H1 (cell line): ENCODE measurements around the gene LGALS12. TPM values are rescaled to one million over a fixed set of nuclear protein-coding genes. Genes with fewer than 3 reads are reported as not detected.

Experiments used
- CTCF ChIA-PET: fragments of 300-600 bp; sonication (Branson Sonifier 250); formaldehyde crosslinking; loops from one replicate; lab custom pipeline; 2021; ENCODE audit not compliant: partially characterized antibody; lab: Charles Lee
- POLR2A ChIA-PET: fragments of 300-600 bp; sonication (Branson Sonifier 250); formaldehyde crosslinking; loops from one replicate; lab custom pipeline; 2021; ENCODE audit warnings: inconsistent platforms; ENCODE audit not compliant: partially characterized antibody; lab: Charles Lee
- DNase-seq, 2 experiments: peaks; one replicate each; pipeline versions ENCODE4 v3.0.0 to v3.0.0-alpha.2; 2010 to 2022; ENCODE audit warnings: low spot score in 2 of 2, low read depth in 1 of 2, mixed read lengths in 1 of 2
- FAIRE-seq: peaks from 2 replicates; lab custom pipeline; 2011; peaks lifted over from hg19 to GRCh38; lab: Jason Lieb, UNC
- H2AFZ ChIP-seq: 2 replicates; pipeline ENCODE4 v1.8.1; 2012; ENCODE audit warnings: low read length, inconsistent platforms
- H2AK5ac ChIP-seq: 2 replicates; pipeline ENCODE4 v1.6.1; 2013; ENCODE audit warnings: low read depth, low read length
- H2BK120ac ChIP-seq: replicated peaks from 2 replicates; pipeline ENCODE3; 2013; ENCODE audit warnings: low read depth, low read length, inconsistent platforms
- H2BK12ac ChIP-seq: 2 replicates; pipeline ENCODE4 v1.6.1; 2013; ENCODE audit warnings: low read depth, low read length
- H2BK15ac ChIP-seq: 2 replicates; pipeline ENCODE4 v1.6.1; 2013; ENCODE audit warnings: low read length
- H2BK20ac ChIP-seq: 2 replicates; pipeline ENCODE4 v1.6.1; 2013; ENCODE audit warnings: low read length
- H2BK5ac ChIP-seq: 2 replicates; pipeline ENCODE4 v1.6.1; 2013; ENCODE audit warnings: low read depth, low read length
- H3K14ac ChIP-seq: 2 replicates; pipeline ENCODE4 v1.6.1; 2013; ENCODE audit warnings: inconsistent platforms; ENCODE audit not compliant: insufficient read length
- H3K18ac ChIP-seq: 2 replicates; pipeline ENCODE4 v1.6.1; 2013; ENCODE audit warnings: low read length; ENCODE audit errors: extremely low read depth
- H3K23ac ChIP-seq: 2 replicates; pipeline ENCODE4 v1.6.1; 2013; ENCODE audit warnings: inconsistent platforms; ENCODE audit not compliant: insufficient read length
- H3K23me2 ChIP-seq: 2 replicates; pipeline ENCODE4 v1.6.1; 2013; ENCODE audit warnings: low read depth, low read length
- H3K27ac ChIP-seq: 2 replicates; pipeline ENCODE4 v1.6.1; 2011; ENCODE audit warnings: low read depth, low read length, inconsistent platforms
- H3K27me3 ChIP-seq, 4 experiments: replicated peaks in 1 of 4; 1 replicate in 1 of 4; 2 replicates in 3 of 4; pipeline versions ENCODE4 v1.6.1 to v1.8.1; 2011 to 2013; ENCODE audit warnings: low read length in 3 of 4, mild to moderate bottlenecking in 3 of 4, inconsistent platforms in 2 of 4, mixed read lengths in 2 of 4, moderate library complexity in 1 of 4; ENCODE audit not compliant: control insufficient read depth in 3 of 4, insufficient read depth in 3 of 4; ENCODE audit errors: extremely low read depth in 1 of 4
- H3K36me3 ChIP-seq, 4 experiments: 2 replicates each; pipeline versions ENCODE4 v1.6.1 to v1.8.1; 2011 to 2013; ENCODE audit warnings: mild to moderate bottlenecking in 4 of 4, low read length in 3 of 4, moderate library complexity in 2 of 4, control low read depth in 1 of 4, inconsistent platforms in 1 of 4; ENCODE audit not compliant: insufficient read depth in 4 of 4, control insufficient read depth in 2 of 4
- H3K4ac ChIP-seq: replicated peaks from 2 replicates; pipeline ENCODE3; 2013; ENCODE audit warnings: low read length, low read depth, mixed read lengths, inconsistent platforms; ENCODE audit not compliant: insufficient read length
- H3K4me1 ChIP-seq, 4 experiments: replicated peaks in 1 of 4; 1 replicate in 1 of 4; 2 replicates in 3 of 4; pipeline versions ENCODE4 v1.6.1 to v1.8.1; 2011 to 2013; ENCODE audit warnings: low read length in 3 of 4, inconsistent platforms in 2 of 4, mixed read lengths in 1 of 4; ENCODE audit not compliant: insufficient read depth in 4 of 4, control insufficient read depth in 3 of 4
- H3K4me2 ChIP-seq, 2 experiments: 2 replicates each; pipeline versions ENCODE4 v1.6.1 to v1.8.1; 2011 to 2013; ENCODE audit warnings: low read depth in 2 of 2, low read length in 2 of 2, control low read depth in 1 of 2, inconsistent platforms in 1 of 2, mild to moderate bottlenecking in 1 of 2; ENCODE audit not compliant: insufficient read depth in 1 of 2
- H3K4me3 ChIP-seq, 4 experiments: fragments of 200-600, 300-600 bp in 1 of 4; sonication (generic), shearing (Covaris generic), sonication (Bioruptor Twin) in 1 of 4; 2 replicates each; pipeline versions ENCODE4 v1.5.1 to v1.8.1; 2011 to 2016; ENCODE audit warnings: low read length in 4 of 4, low read depth in 3 of 4, control low read depth in 2 of 4, inconsistent platforms in 2 of 4, mild to moderate bottlenecking in 2 of 4, mixed read lengths in 1 of 4, moderate library complexity in 1 of 4; ENCODE audit not compliant: insufficient read depth in 2 of 4; ENCODE audit errors: extremely low read depth in 1 of 4
- H3K56ac ChIP-seq: replicated peaks from 2 replicates; pipeline ENCODE3; 2013; ENCODE audit warnings: low read depth, mild to moderate bottlenecking, mixed read lengths, low read length, inconsistent platforms; ENCODE audit not compliant: insufficient read length
- H3K79me1 ChIP-seq: 2 replicates; pipeline ENCODE4 v1.6.1; 2013; ENCODE audit warnings: low read depth, low read length, control low read depth
- H3K79me2 ChIP-seq, 2 experiments: 2 replicates each; pipeline versions ENCODE4 v1.6.1 to v1.8.1; 2012 to 2013; ENCODE audit warnings: low read length in 2 of 2, mild to moderate bottlenecking in 2 of 2, inconsistent platforms in 1 of 2; ENCODE audit not compliant: insufficient read depth in 2 of 2, control insufficient read depth in 1 of 2
- H3K9ac ChIP-seq, 4 experiments: replicated peaks in 1 of 4; 1 replicate in 1 of 4; 2 replicates in 3 of 4; pipeline versions ENCODE4 v1.6.1 to v1.8.1; 2011 to 2013; ENCODE audit warnings: low read depth in 3 of 4, low read length in 3 of 4, control low read depth in 2 of 4, mild to moderate bottlenecking in 2 of 4, moderate library complexity in 2 of 4, inconsistent platforms in 1 of 4; ENCODE audit errors: extremely low read depth in 1 of 4
- H3K9me3 ChIP-seq, 2 experiments: 2 replicates each; pipeline versions ENCODE4 v1.6.1 to v1.8.1; 2012 to 2013; ENCODE audit warnings: mild to moderate bottlenecking in 2 of 2, moderate library complexity in 2 of 2, control low read depth in 1 of 2, inconsistent platforms in 1 of 2, low read depth in 1 of 2, low read length in 1 of 2, mixed read lengths in 1 of 2; ENCODE audit not compliant: insufficient read depth in 2 of 2
- H4K20me1 ChIP-seq, 2 experiments: replicated peaks in 1 of 2; 2 replicates each; pipeline versions ENCODE3 to v1.8.1; 2011 to 2013; ENCODE audit warnings: inconsistent platforms in 2 of 2, low read length in 2 of 2, mild to moderate bottlenecking in 1 of 2; ENCODE audit not compliant: insufficient read depth in 2 of 2, control insufficient read depth in 1 of 2
- H4K5ac ChIP-seq: 2 replicates; pipeline ENCODE4 v1.6.1; 2013; ENCODE audit warnings: low read length, low read depth, mixed read lengths, inconsistent platforms; ENCODE audit not compliant: insufficient read length
- H4K8ac ChIP-seq: 2 replicates; pipeline ENCODE4 v1.8.0; 2013; ENCODE audit warnings: mild to moderate bottlenecking, moderate library complexity, low read length, inconsistent platforms; ENCODE audit not compliant: insufficient read depth; ENCODE audit errors: extremely low read depth
- H4K91ac ChIP-seq: replicated peaks from 2 replicates; pipeline ENCODE3; 2013; ENCODE audit warnings: low read length, mixed read lengths, inconsistent platforms; ENCODE audit not compliant: insufficient read length
- ASH2L ChIP-seq: fragments of 200-600, 300-600 bp; sonication (generic); IDR thresholded peaks from one replicate; pipeline ENCODE4 v1.7.1; 2017; ENCODE audit warnings: low read length
- BRCA1 ChIP-seq: IDR thresholded peaks from 2 replicates; pipeline ENCODE4 v1.6.1; 2012; ENCODE audit warnings: low read depth, low read length, improper control_type of control experiment
- CHD1 ChIP-seq: IDR thresholded peaks from 2 replicates; pipeline ENCODE4 v1.6.1; 2012; ENCODE audit warnings: low read depth, low read length, improper control_type of control experiment
- EZH2 ChIP-seq: fragments of 200-600 bp; sonication (generic); IDR thresholded peaks from 2 replicates; pipeline ENCODE4 v1.7.1; 2012; ENCODE audit warnings: low read depth, mild to moderate bottlenecking, moderate library complexity, low read length, inconsistent platforms; ENCODE audit not compliant: severe bottlenecking
- GABPA ChIP-seq: IDR thresholded peaks from 2 replicates; pipeline ENCODE4 v1.6.1; 2011; ENCODE audit warnings: mild to moderate bottlenecking, low read length, moderate library complexity, borderline replicate concordance; ENCODE audit not compliant: insufficient read depth
- GTF2F1 ChIP-seq: IDR thresholded peaks from 2 replicates; pipeline ENCODE4 v1.6.1; 2012; ENCODE audit warnings: low read depth, low read length, improper control_type of control experiment, borderline replicate concordance
- KDM5A ChIP-seq: fragments of 200-600 bp; IDR thresholded peaks from 2 replicates; pipeline ENCODE4 v1.7.1; 2012; ENCODE audit warnings: mild to moderate bottlenecking, low read length, inconsistent platforms, mixed read lengths
- MAFK ChIP-seq: IDR thresholded peaks from 2 replicates; pipeline ENCODE4 v1.6.1; 2012; ENCODE audit warnings: low read depth, mild to moderate bottlenecking, improper control_type of control experiment, low read length
- MAX ChIP-seq: IDR thresholded peaks from 2 replicates; pipeline ENCODE4 v1.6.1; 2012; ENCODE audit warnings: inconsistent platforms
- RBBP5 ChIP-seq: IDR thresholded peaks from 2 replicates; pipeline ENCODE4 v1.7.1; 2012; ENCODE audit warnings: low read depth, mild to moderate bottlenecking, inconsistent platforms, low read length, moderate library complexity, borderline replicate concordance
- SP1 ChIP-seq: IDR thresholded peaks from 2 replicates; pipeline ENCODE4 v1.6.1; 2011; ENCODE audit warnings: low read depth, low read length
- SRF ChIP-seq: IDR thresholded peaks from 2 replicates; pipeline ENCODE4 v1.6.1; 2011; ENCODE audit warnings: mild to moderate bottlenecking, low read depth, low read length, moderate library complexity
- SUZ12 ChIP-seq: fragments of 200-600 bp; sonication (generic); IDR thresholded peaks from 2 replicates; pipeline ENCODE4 v1.6.1; 2012; ENCODE audit warnings: mild to moderate bottlenecking, inconsistent platforms, low read length, moderate library complexity, mixed read lengths
- TBP ChIP-seq: IDR thresholded peaks from 2 replicates; pipeline ENCODE4 v1.6.1; 2011; ENCODE audit warnings: low read depth, low read length, improper control_type of control experiment
- WGBS, 2 experiments: shearing (Covaris generic) in 1 of 2; methylation state at CpG; one replicate each; pipeline versions ENCODE4 v1.1.6 to v1.1.7; 2013 to 2015; ENCODE audit warnings: low lambda C conversion rate in 2 of 2, mixed read lengths in 2 of 2, inconsistent platforms in 1 of 2, low coverage in 1 of 2, missing lambda C conversion rate in 1 of 2; ENCODE audit not compliant: insufficient replicate concordance in 2 of 2, insufficient coverage in 1 of 2, insufficient read length in 1 of 2; ENCODE audit errors: extremely low coverage in 1 of 2, missing lambda C conversion rate in 1 of 2; 5-methylcytosine and 5-hydroxymethylcytosine counted together
- polyA plus RNA-seq, 7 experiments: library from polyadenylated mRNA; depleted of rRNA in 3 of 7; stranded (reverse) in 5 of 7; unstranded in 2 of 7; fragments of >200 nt in 5 of 7; fragments of 200-250 nt in 2 of 7; gene quantifications; 1 replicate in 5 of 7; 2 replicates in 1 of 7; 4 replicates in 1 of 7; pipeline versions ENCODE4 v1.2.1 to v1.2.3, GENCODE V29; 2011 to 2013; ENCODE audit warnings: missing spikeins in 2 of 7, mixed read lengths in 2 of 7
- total RNA-seq: library from RNA; stranded (reverse); fragmentation: NEBNext Ultra II Directional; extraction: Animal tissue kit (Norgen Biotek cat#: 25700); gene quantifications from 2 replicates; pipeline ENCODE4 v1.2.1, GENCODE V29; 2021

The LGALS12 gene
- total and polyA plus RNA-seq, 2 of the 8 experiments (the other 6 are each of a cell fraction or from before 2014, with no cell fraction given), result 1.6 to 2.9 TPM

GRCh38 chr11:63564784-63565350 lies 59.0 kb downstream of the LGALS12 start:
- H3K56ac ChIP-seq, result no peak overlapping the region
- no peak for FAIRE-seq
- H3K79me1 ChIP-seq, result no peaks in the 10 kb centered on the region
- no peaks in the 10 kb centered on the region for H3K9me3 ChIP-seq
- H3K4ac ChIP-seq, result peak overlapping the region; percentile 47
- H3K36me3 ChIP-seq, result no peaks in the 10 kb centered on the region
- H2BK12ac ChIP-seq, result peak overlapping the region; percentile 1
- no peaks in the 10 kb centered on the region for H4K20me1 ChIP-seq
- peak overlapping the region; percentile 3; the same call in 1 of the 2 replicates for H2BK20ac ChIP-seq
- no peak overlapping the region for H3K4me3 ChIP-seq
- no peak overlapping the region for H3K18ac ChIP-seq
- H2AK5ac ChIP-seq, result peak overlapping the region; percentile 2; the same call in 1 of the 2 replicates
- ChIA-PET CTCF (interaction anchor here (1.1 to 2.5 kb wide), 2 partner anchors 15 to 86 kb away, joined by 3 to 8 read pairs; no protein-coding TSS in a partner anchor), POLR2A (no interaction called here)
- H2BK5ac ChIP-seq, result peak overlapping the region; percentile 0; the same call in 1 of the 2 replicates
- no peak overlapping the region for H3K23ac ChIP-seq
- peak overlapping the region; percentile 12 for H4K91ac ChIP-seq
- H4K5ac ChIP-seq, result no peak overlapping the region
- no peaks in the 10 kb centered on the region for H3K79me2 ChIP-seq
- no peak overlapping the region for H3K9ac ChIP-seq
- no peak for DNase-seq
- H2BK120ac ChIP-seq, result no peak overlapping the region
- H2AFZ ChIP-seq, result no peak overlapping the region
- H3K4me1 ChIP-seq, result peaks cover 0 to 5% (median 3%) of the 10 kb centered on the region in 4 experiments; a peak in 3 of 7 replicates
- H2BK15ac ChIP-seq, result no peak overlapping the region
- no peak overlapping the region; the same call in 1 of the 2 replicates for H3K27ac ChIP-seq
- H3K14ac ChIP-seq, result no peak overlapping the region
- 90% methylated on average over 4 of the region's 4 CpGs; no CpG with 5 or more reads in 1 of the 2 experiments for WGBS, 2 experiments
- H3K23me2 ChIP-seq, result no peaks in the 10 kb centered on the region; the same call in 1 of the 2 replicates
- no peak overlapping the region for H4K8ac ChIP-seq
- no peaks in the 10 kb centered on the region for H3K27me3 ChIP-seq
- no peak overlapping the region for H3K4me2 ChIP-seq
- TF ChIP-seq GTF2F1 (no peak), MAX (no peak), KDM5A (no peak), SRF (no peak), SUZ12 (no peak), MAFK (no peak), EZH2 (no peak), ASH2L (no peak), TBP (no peak), BRCA1 (no peak), CHD1 (no peak), RBBP5 (no peak), GABPA (no peak), SP1 (no peak)
